Dendritic cell treated with granulocyte-macrophage colony-stimulating factor and Interleukin-4, amounts not matched to agents 40 ng/mL and 50 ng/mL, for 4 days (primary cell): Measurements from ENCODE around the gene EXD3.
"Not testable (repeated sequence)": the region's sequence is repeated elsewhere in the genome, so short reads cannot be mapped to it uniquely, and the experiment has no call there.

Source experiments
- H3K27ac Mint-ChIP-seq: one replicate; pipeline ENCODE4 v1.8.0; 2022; ENCODE audit warnings: mild to moderate bottlenecking, mixed read lengths
- H3K27me3 Mint-ChIP-seq: one replicate; pipeline ENCODE4 v1.8.0; 2022; ENCODE audit warnings: mild to moderate bottlenecking, mixed read lengths
- H3K36me3 Mint-ChIP-seq: one replicate; pipeline ENCODE4 v1.8.0; 2022; ENCODE audit warnings: low read depth, mixed read lengths
- H3K4me1 Mint-ChIP-seq: one replicate; pipeline ENCODE4 v1.8.0; 2022; ENCODE audit warnings: low read depth, mixed read lengths
- H3K4me3 Mint-ChIP-seq: one replicate; pipeline ENCODE4 v1.8.0; 2022; ENCODE audit warnings: mild to moderate bottlenecking, moderate library complexity, mixed read lengths
- H3K9me3 Mint-ChIP-seq: one replicate; pipeline ENCODE4 v1.8.0; 2022; ENCODE audit warnings: mixed read lengths
- intact Hi-C: fragments of 100-400 bp; cut with micrococcal nuclease; formaldehyde crosslinking; loops from one replicate; pipeline ENCODE4 v1.15.0; 2022

EXD3 gene

GRCh38 chr9:137426018-137426681 is 3.2 kb upstream of the EXD3 start:
- Mint-ChIP-seq H3K4me1 (peaks cover 17% of the 10 kb centered on the region), H3K27ac (no peak overlapping the region), H3K4me3 (no peak overlapping the region), H3K36me3 (peaks cover 4% of the 10 kb centered on the region), H3K9me3 (no peaks in the 10 kb centered on the region), H3K27me3 (peaks cover 9% of the 10 kb centered on the region)
- intact Hi-C loops: no loop called here

- peaks cover 17% of the 10 kb centered on the region for H3K4me1 Mint-ChIP-seq
- no peaks in the 10 kb centered on the region for H3K9me3 Mint-ChIP-seq
- intact Hi-C loops: no loop called here
- H3K36me3 Mint-ChIP-seq: peaks cover 10% of the 10 kb centered on the region
- H3K27ac Mint-ChIP-seq: peak overlapping the region; percentile 41
- peaks cover 5% of the 10 kb centered on the region for H3K27me3 Mint-ChIP-seq
- peak overlapping the region; percentile 62 for H3K4me3 Mint-ChIP-seq
These were observed 741 bp upstream of the EXD3 start for GRCh38 chr9:137423514-137424291.

- H3K9me3 Mint-ChIP-seq: no peaks in the 10 kb centered on the region
- intact Hi-C loops: no loop called here
- H3K27ac Mint-ChIP-seq: peak overlapping the region; percentile 73
- peaks cover 22% of the 10 kb centered on the region for H3K4me1 Mint-ChIP-seq
- H3K36me3 Mint-ChIP-seq: peaks cover 15% of the 10 kb centered on the region
- peaks cover 2% of the 10 kb centered on the region for H3K27me3 Mint-ChIP-seq
- peak overlapping the region; percentile 79 for H3K4me3 Mint-ChIP-seq
These were observed 941 bp downstream of the EXD3 start for GRCh38 chr9:137421838-137422603.

GRCh38 chr9:137417161-137418021 is 5.6 kb downstream of the EXD3 start:
- Mint-ChIP-seq H3K36me3 (peaks cover 18% of the 10 kb centered on the region), H3K4me3 (peak overlapping the region; percentile 70), H3K4me1 (peaks cover 31% of the 10 kb centered on the region), H3K27ac (peak overlapping the region; percentile 75), H3K27me3 (peaks cover 19% of the 10 kb centered on the region), H3K9me3 (no peaks in the 10 kb centered on the region)
- intact Hi-C loops: no loop called here

- Mint-ChIP-seq H3K4me1 (peaks cover 32% of the 10 kb centered on the region), H3K27me3 (peaks cover 26% of the 10 kb centered on the region), H3K36me3 (peaks cover 18% of the 10 kb centered on the region), H3K27ac (no peak overlapping the region), H3K4me3 (peak overlapping the region; percentile 70), H3K9me3 (no peaks in the 10 kb centered on the region)
- intact Hi-C loops: no loop called here
These were observed 6.3 kb downstream of the EXD3 start for GRCh38 chr9:137416563-137417151.

GRCh38 chr9:137416006-137416562 is 6.9 kb downstream of the EXD3 start:
- Mint-ChIP-seq H3K36me3 (peaks cover 18% of the 10 kb centered on the region), H3K4me3 (no peak overlapping the region)

GRCh38 chr9:137415451-137415850 is 7.5 kb downstream of the EXD3 start:
- H3K27me3 Mint-ChIP-seq: peaks cover 38% of the 10 kb centered on the region

More at GRCh38 chr9:137416006-137416562, 6.9 kb downstream of the EXD3 start:
- H3K9me3 Mint-ChIP-seq: no peaks in the 10 kb centered on the region
- intact Hi-C loops: no loop called here
- H3K4me1 Mint-ChIP-seq: peaks cover 34% of the 10 kb centered on the region
- H3K27me3 Mint-ChIP-seq: peaks cover 31% of the 10 kb centered on the region
- no peak overlapping the region for H3K27ac Mint-ChIP-seq

GRCh38 chr9:137412431-137412830 is 10.5 kb downstream of the EXD3 start:
- peaks cover 8% of the 10 kb centered on the region for H3K36me3 Mint-ChIP-seq
- H3K9me3 Mint-ChIP-seq: no peaks in the 10 kb centered on the region
- peaks cover 31% of the 10 kb centered on the region for H3K4me1 Mint-ChIP-seq
- intact Hi-C loops: no loop called here
- H3K27me3 Mint-ChIP-seq: peaks cover 61% of the 10 kb centered on the region
- H3K27ac Mint-ChIP-seq: no peak overlapping the region
- no peak overlapping the region for H3K4me3 Mint-ChIP-seq

More at GRCh38 chr9:137415451-137415850, 7.5 kb downstream of the EXD3 start:
- intact Hi-C loops: no loop called here
- peaks cover 18% of the 10 kb centered on the region for H3K36me3 Mint-ChIP-seq
- H3K9me3 Mint-ChIP-seq: no peaks in the 10 kb centered on the region
- H3K4me3 Mint-ChIP-seq: no peak overlapping the region
- peaks cover 34% of the 10 kb centered on the region for H3K4me1 Mint-ChIP-seq
- no peak overlapping the region for H3K27ac Mint-ChIP-seq

GRCh38 chr9:137411645-137412380 is 11.1 kb downstream of the EXD3 start:
- Mint-ChIP-seq H3K9me3 (no peaks in the 10 kb centered on the region), H3K4me1 (peaks cover 33% of the 10 kb centered on the region), H3K36me3 (peaks cover 2% of the 10 kb centered on the region), H3K4me3 (no peak overlapping the region), H3K27me3 (peaks cover 67% of the 10 kb centered on the region), H3K27ac (no peak overlapping the region)
- intact Hi-C loops: no loop called here

GRCh38 chr9:137411260-137411644 is 11.7 kb downstream of the EXD3 start:
- H3K4me3 Mint-ChIP-seq: no peak overlapping the region
- peaks cover 71% of the 10 kb centered on the region for H3K27me3 Mint-ChIP-seq
- intact Hi-C loops: no loop called here
- H3K27ac Mint-ChIP-seq: no peak overlapping the region
- no peaks in the 10 kb centered on the region for H3K36me3 Mint-ChIP-seq
- H3K4me1 Mint-ChIP-seq: peaks cover 33% of the 10 kb centered on the region
- H3K9me3 Mint-ChIP-seq: no peaks in the 10 kb centered on the region

- intact Hi-C loops: no loop called here
- no peaks in the 10 kb centered on the region for H3K9me3 Mint-ChIP-seq
- no peak overlapping the region for H3K4me3 Mint-ChIP-seq
- H3K27ac Mint-ChIP-seq: no peak overlapping the region
- no peaks in the 10 kb centered on the region for H3K36me3 Mint-ChIP-seq
- peaks cover 37% of the 10 kb centered on the region for H3K4me1 Mint-ChIP-seq
- H3K27me3 Mint-ChIP-seq: peaks cover 75% of the 10 kb centered on the region
These were observed 12.1 kb downstream of the EXD3 start for GRCh38 chr9:137410891-137411249.

GRCh38 chr9:137410236-137410890 is 12.6 kb downstream of the EXD3 start:
- H3K9me3 Mint-ChIP-seq, H3K36me3 Mint-ChIP-seq, intact Hi-C loops, H3K4me3 Mint-ChIP-seq, H3K27ac Mint-ChIP-seq: not testable (repeated sequence)
- Mint-ChIP-seq H3K27me3 (peaks cover 80% of the 10 kb centered on the region), H3K4me1 (peaks cover 40% of the 10 kb centered on the region)
